ENCODE results near the gene C2orf92.

GRCh38 chr2:97715951-97716694 is 46.6 kb downstream of the C2orf92 start:
- TF ChIP-seq CTCF (IDR thresholded peaks at IDR 0.05) (no peak), EZH2 (IDR thresholded peaks at IDR 0.05) (no peak), EZH2phosphoT487 (IDR thresholded peaks at IDR 0.05) (no peak)

All from neural progenitor cell (in vitro differentiated cells).